ENCODE measurements around the gene MLPH.
"Not testable (repeated sequence)": the region's sequence is repeated elsewhere in the genome, so short reads cannot be mapped to it uniquely, and the experiment has no call there.

- TF ChIP-seq CTCF (conservative IDR thresholded peaks at IDR 0.05; ENCODE audit: low read depth, low read length); RCOR1 (IDR thresholded peaks at IDR 0.05; ENCODE audit: insufficient replicate concordance, low read length): not testable (repeated sequence)
Measured at GRCh38 chr2:237469410-237469809, 17.6 kb upstream of the MLPH start.

Measured in IMR-90 (cell line).